Measurements from ENCODE around the gene ADM2.

Gene ADM2

GRCh38 chr22:50469377-50470305 lies 11.7 kb upstream of the ADM2 start:
- peak; percentile 97 to 98 for DNase-seq

GRCh38 chr22:50470491-50470890 lies 10.9 kb upstream of the ADM2 start:
- DNase-seq: no peak

- no peak for DNase-seq
These were observed 10.0 kb upstream of the ADM2 start for GRCh38 chr22:50471197-50471847.

- DNase-seq: no peak
These were observed 9.4 kb upstream of the ADM2 start for GRCh38 chr22:50471962-50472361.

- peak; percentile 47 to 69 for DNase-seq
These were observed 8.3 kb upstream of the ADM2 start for GRCh38 chr22:50473088-50473487.

GRCh38 chr22:50473855-50474671 lies 7.3 kb upstream of the ADM2 start:
- DNase-seq: peak in 1 of 2 donors; percentile 16

GRCh38 chr22:50474710-50475651 lies 6.4 kb upstream of the ADM2 start, which contains the start of gene SBF1:
Gene SBF1, minus strand, starts transcription at chr22:50475035. Its CDS starts 195 bp downstream, at chr22:50474840.
- DNase-seq: peak; percentile 88 to 91

GRCh38 chr22:50475652-50476002 lies 5.7 kb upstream of the ADM2 start:
- no peak for DNase-seq

- DNase-seq: no peak
These were observed 4.5 kb upstream of the ADM2 start for GRCh38 chr22:50476868-50477267.

- no peak for DNase-seq
These were observed 3.4 kb upstream of the ADM2 start for GRCh38 chr22:50477923-50478322.

- DNase-seq: no peak
These were observed 1.6 kb upstream of the ADM2 start for GRCh38 chr22:50479721-50480120.

- DNase-seq: no peak
These were observed 301 bp upstream of the ADM2 start for GRCh38 chr22:50481045-50481439.

GRCh38 chr22:50482107-50483074 lies 1.0 kb downstream of the ADM2 start:
- DNase-seq: no peak

GRCh38 chr22:50483106-50483505 lies 1.8 kb downstream of the ADM2 start:
- DNase-seq: no peak

GRCh38 chr22:50483556-50483955 lies 2.2 kb downstream of the ADM2 start:
- DNase-seq: no peak

GRCh38 chr22:50483977-50484853 lies 2.9 kb downstream of the ADM2 start:
- no peak for DNase-seq

- no peak for DNase-seq
These were observed 4.1 kb downstream of the ADM2 start for GRCh38 chr22:50485221-50486131.

GRCh38 chr22:50486561-50487289 lies 5.4 kb downstream of the ADM2 start, which contains the start of gene MIOX:
Gene MIOX, plus strand, starts transcription at chr22:50486859. Its CDS starts 39 bp downstream, at chr22:50486898.
- DNase-seq: no peak

All from CD4-positive, alpha-beta T cell treated with Interferon alpha-2 for 1 hour (primary cell).